ENCODE measurements around the gene TOR1AIP2.

Gene TOR1AIP2

GRCh38 chr1:179794669-179795068 lies 82.9 kb downstream of the TOR1AIP2 start:
- Histone ChIP-seq H3K4me1 (ENCODE audit: control insufficient read depth, insufficient read depth, low read length) (no peaks in the 10 kb centered on the region), H3K4me3 (ENCODE audit: low read length) (no peak overlapping the region), H3K27ac (ENCODE audit: low read length) (no peak overlapping the region), H3K9me3 (ENCODE audit: control insufficient read depth, insufficient read depth, low read length) (no peaks in the 10 kb centered on the region), H3K36me3 (ENCODE audit: control insufficient read depth, insufficient read depth, low read length) (no peaks in the 10 kb centered on the region), H3K27me3 (ENCODE audit: control insufficient read depth, insufficient read depth, low read length) (no peaks in the 10 kb centered on the region)
- no peak for DNase-seq (ENCODE audit: low read depth, low spot score)
- no CpG with 5 or more reads among the region's 4 CpGs for WGBS (ENCODE audit: insufficient coverage, insufficient read length)

- H3K36me3 ChIP-seq (ENCODE audit: control insufficient read depth, insufficient read depth, low read length), result no peaks in the 10 kb centered on the region
- H3K27ac ChIP-seq (ENCODE audit: low read length), result no peak overlapping the region
- H3K9me3 ChIP-seq (ENCODE audit: control insufficient read depth, insufficient read depth, low read length), result no peaks in the 10 kb centered on the region
- WGBS (ENCODE audit: insufficient coverage, insufficient read length), result no CpG with 5 or more reads among the region's 1 CpG
- H3K4me3 ChIP-seq (ENCODE audit: low read length), result no peak overlapping the region
- H3K4me1 ChIP-seq (ENCODE audit: control insufficient read depth, insufficient read depth, low read length), result no peaks in the 10 kb centered on the region
- H3K27me3 ChIP-seq (ENCODE audit: control insufficient read depth, insufficient read depth, low read length), result no peaks in the 10 kb centered on the region
- no peak for DNase-seq (ENCODE audit: low read depth, low spot score)
Observed at GRCh38 chr1:179794146-179794545, 83.5 kb downstream of the TOR1AIP2 start.

GRCh38 chr1:179793281-179793680 lies 84.3 kb downstream of the TOR1AIP2 start:
- no peak for DNase-seq (ENCODE audit: low read depth, low spot score)
- no CpG with 5 or more reads among the region's 4 CpGs for WGBS (ENCODE audit: insufficient coverage, insufficient read length)
- Histone ChIP-seq H3K27me3 (ENCODE audit: control insufficient read depth, insufficient read depth, low read length) (no peaks in the 10 kb centered on the region), H3K4me3 (ENCODE audit: low read length) (no peak overlapping the region), H3K27ac (ENCODE audit: low read length) (no peak overlapping the region), H3K4me1 (ENCODE audit: control insufficient read depth, insufficient read depth, low read length) (0 out of 2 replicates have a peak, but pooled peaks cover 2% of the 10 kb centered on the region), H3K36me3 (ENCODE audit: control insufficient read depth, insufficient read depth, low read length) (no peaks in the 10 kb centered on the region), H3K9me3 (ENCODE audit: control insufficient read depth, insufficient read depth, low read length) (no peaks in the 10 kb centered on the region)

Measured in iPS DF 6.9 (cell line).